Fibroblast of mammary gland (primary cell): ENCODE results near the gene ZDHHC14.

Experiments
- DNase-seq: peaks from one replicate; pipeline ENCODE4 v3.0.0-alpha.2; 2010; ENCODE audit warnings: low read depth
- H3K4me3 ChIP-seq: 2 replicates; pipeline ENCODE4 v1.5.1; 2011; ENCODE audit warnings: low read depth, mild to moderate bottlenecking, low read length, moderate library complexity; ENCODE audit not compliant: control insufficient read depth
- CTCF ChIP-seq: conservative IDR thresholded peaks from 2 replicates; pipeline ENCODE4 v1.5.1; 2011; ENCODE audit warnings: low read depth, low read length, inconsistent platforms; ENCODE audit not compliant: control insufficient read depth, insufficient read depth

ZDHHC14 gene

GRCh38 chr6:157518397-157519250 is 137.6 kb downstream of the ZDHHC14 start:
- no peak for DNase-seq
- H3K4me3 ChIP-seq, result no peak overlapping the region
- TF ChIP-seq CTCF, result no peak

GRCh38 chr6:157519255-157520116 is 138.5 kb downstream of the ZDHHC14 start:
- no peak overlapping the region for H3K4me3 ChIP-seq
- DNase-seq, result no peak
- TF ChIP-seq CTCF, result no peak

- H3K4me3 ChIP-seq, result no peak overlapping the region
- TF ChIP-seq CTCF, result no peak
- no peak for DNase-seq
Observed at GRCh38 chr6:157520117-157520406, 139.1 kb downstream of the ZDHHC14 start.

GRCh38 chr6:157520596-157521361 is 139.8 kb downstream of the ZDHHC14 start:
- DNase-seq, result no peak
- no peak for TF ChIP-seq CTCF
- no peak overlapping the region for H3K4me3 ChIP-seq

- no peak for TF ChIP-seq CTCF
- no peak overlapping the region for H3K4me3 ChIP-seq
- DNase-seq, result no peak
Observed at GRCh38 chr6:157521362-157522335, 140.7 kb downstream of the ZDHHC14 start.
